ENCODE measurements around the gene SLC45A1.

- no peak for TF ChIP-seq EZH2 (IDR thresholded peaks at IDR 0.05; ENCODE audit: borderline replicate concordance, insufficient read depth, low read depth, low read length, poor library complexity, severe bottlenecking)
- TF ChIP-seq CTCF (IDR thresholded peaks at IDR 0.05) = no peak
These were observed 14.9 kb downstream of the SLC45A1 start for GRCh38 chr1:8332806-8333205.
